Small intestine (tissue), 7 donors: Measurements from ENCODE around the gene AR. TPM values are rescaled to one million over a fixed set of nuclear protein-coding genes. Genes with fewer than 3 reads are reported as not detected.
A peak's percentile ranks its signal among the peaks of the same experiment; 100 is the strongest.

Experiments
- DNase-seq, 2 donors: peaks; one replicate each; pipeline versions ENCODE4 v3.0.0 to v3.0.0-alpha.2; 2013
- FAIRE-seq: peaks from 2 replicates; lab custom pipeline; 2012; peaks lifted over from hg19 to GRCh38; lab: Jason Lieb, UNC
- H3K27ac ChIP-seq, 3 donors: one replicate each; pipeline ENCODE4 v1.5.1; 2013; ENCODE audit warnings: low read length in 2 of 3, mild to moderate bottlenecking in 2 of 3, control low read depth in 1 of 3, inconsistent platforms in 1 of 3, low read depth in 1 of 3, moderate library complexity in 1 of 3
- H3K27me3 ChIP-seq, 3 donors: one replicate each; pipeline ENCODE4 v1.6.1; 2013; ENCODE audit warnings: low read length in 3 of 3, inconsistent platforms in 1 of 3; ENCODE audit not compliant: control insufficient read depth in 3 of 3, insufficient read depth in 3 of 3
- H3K36me3 ChIP-seq, 3 donors: one replicate each; pipeline ENCODE4 v1.6.1; 2013; ENCODE audit warnings: low read length in 3 of 3, inconsistent platforms in 1 of 3, low read depth in 1 of 3, mild to moderate bottlenecking in 1 of 3, moderate library complexity in 1 of 3; ENCODE audit not compliant: control insufficient read depth in 3 of 3, insufficient read depth in 2 of 3
- H3K4me1 ChIP-seq, 3 donors: one replicate each; pipeline ENCODE4 v1.6.1; 2013; ENCODE audit warnings: low read length in 2 of 3, inconsistent platforms in 1 of 3, low read depth in 1 of 3, mild to moderate bottlenecking in 1 of 3, moderate library complexity in 1 of 3; ENCODE audit not compliant: control insufficient read depth in 3 of 3, insufficient read depth in 2 of 3
- H3K4me3 ChIP-seq, 3 donors: one replicate each; pipeline ENCODE4 v1.5.1; 2013; ENCODE audit warnings: low read length in 3 of 3, control low read depth in 1 of 3, inconsistent platforms in 1 of 3, low read depth in 1 of 3, mild to moderate bottlenecking in 1 of 3, moderate library complexity in 1 of 3
- H3K9me3 ChIP-seq, 2 donors: one replicate each; pipeline ENCODE4 v1.6.1; 2013; ENCODE audit warnings: low read depth in 1 of 2, low read length in 1 of 2; ENCODE audit not compliant: control insufficient read depth in 2 of 2, insufficient read depth in 1 of 2
- WGBS, 3 donors: extraction: QIAGEN DNeasy Blood & Tissue Kit; methylation state at CpG; one replicate each; pipeline ENCODE4 v1.1.7; 2013; 5-methylcytosine and 5-hydroxymethylcytosine counted together
- polyA plus RNA-seq, 4 donors: library from polyadenylated mRNA; stranded (reverse) in 3 of 4; unstranded in 1 of 4; fragments of 200-250 nt in 3 of 4; fragments of 120-200 nt in 1 of 4; gene quantifications; one replicate each; pipeline versions ENCODE4 v1.2.1 to v1.2.3, GENCODE V29; 2013
- donor health status: healthy with polysubstance abuse.
- donor health status: control.
- donor health status: control.
- donor health status: Bipolar disorder and iron deficiency.
- donor health status: healthy.

Gene AR
- polyA plus RNA-seq, 4 donors, result 0.62 to 0.66 TPM; not detected in 2

- DNase-seq (peak; percentile 3 to 17), FAIRE-seq (no peak)
- Histone ChIP-seq H3K27me3 (no peaks in the 10 kb centered on the region), H3K27ac (no peak overlapping the region), H3K4me3 (no peak overlapping the region), H3K4me1 (no peaks in the 10 kb centered on the region), H3K9me3 (no peaks in the 10 kb centered on the region), H3K36me3 (no peaks in the 10 kb centered on the region)
- WGBS, 3 donors, result 26 to 35% (median 28%) methylated on average over 7 of the region's 7 CpGs
Observed at GRCh38 chrX:67555578-67556203, 11.9 kb downstream of the AR start.

- Histone ChIP-seq H3K9me3 (no peaks in the 10 kb centered on the region), H3K36me3 (no peaks in the 10 kb centered on the region), H3K4me3 (no peak overlapping the region), H3K4me1 (no peaks in the 10 kb centered on the region), H3K27me3 (no peaks in the 10 kb centered on the region), H3K27ac (no peak overlapping the region)
- DNase-seq, result no peak
- WGBS, 3 donors, result 69 to 87% (median 82%) methylated on average over 1 of the region's 1 CpG
- no peak for FAIRE-seq
Observed at GRCh38 chrX:67558267-67558666, 14.4 kb downstream of the AR start.

GRCh38 chrX:67563469-67564448 is 19.9 kb downstream of the AR start:
- FAIRE-seq (no peak), DNase-seq (no peak)
- Histone ChIP-seq H3K27ac (no peak overlapping the region), H3K4me3 (no peak overlapping the region), H3K4me1 (no peaks in the 10 kb centered on the region), H3K9me3 (no peaks in the 10 kb centered on the region), H3K27me3 (no peaks in the 10 kb centered on the region), H3K36me3 (no peaks in the 10 kb centered on the region)
- WGBS, 3 donors, result 47 to 57% (median 56%) methylated on average over 7 of the region's 7 CpGs

GRCh38 chrX:67564475-67564874 is 20.7 kb downstream of the AR start:
- no peak overlapping the region for H3K27ac ChIP-seq
- no peak overlapping the region for H3K4me3 ChIP-seq
- no peaks in the 10 kb centered on the region for H3K27me3 ChIP-seq
- DNase-seq (no peak), FAIRE-seq (no peak)
- H3K9me3 ChIP-seq, result no peaks in the 10 kb centered on the region
- 79 to 100% (median 90%) methylated on average over 1 of the region's 1 CpG for WGBS, 3 donors
- H3K4me1 ChIP-seq, result no peaks in the 10 kb centered on the region
- H3K36me3 ChIP-seq, result no peaks in the 10 kb centered on the region

- no peak overlapping the region for H3K4me3 ChIP-seq
- no peak overlapping the region for H3K27ac ChIP-seq
- WGBS, 3 donors, result 29 to 65% (median 37%) methylated on average over 5 of the region's 5 CpGs
- H3K27me3 ChIP-seq, result no peaks in the 10 kb centered on the region
- no peaks in the 10 kb centered on the region for H3K4me1 ChIP-seq
- FAIRE-seq, result no peak
- no peaks in the 10 kb centered on the region for H3K9me3 ChIP-seq
- H3K36me3 ChIP-seq, result no peaks in the 10 kb centered on the region
- peak in 1 of 2 donors; percentile 30 for DNase-seq
Observed at GRCh38 chrX:67568769-67569168, 24.9 kb downstream of the AR start.

GRCh38 chrX:67570839-67571238 is 27.0 kb downstream of the AR start:
- Histone ChIP-seq H3K27ac (no peak overlapping the region), H3K27me3 (no peaks in the 10 kb centered on the region), H3K9me3 (no peaks in the 10 kb centered on the region), H3K36me3 (no peaks in the 10 kb centered on the region), H3K4me3 (no peak overlapping the region), H3K4me1 (no peaks in the 10 kb centered on the region)
- FAIRE-seq (no peak), DNase-seq (no peak)

GRCh38 chrX:67574696-67575095 is 30.9 kb downstream of the AR start:
- FAIRE-seq (no peak), DNase-seq (no peak)
- H3K36me3 ChIP-seq, result no peaks in the 10 kb centered on the region
- no peaks in the 10 kb centered on the region for H3K27me3 ChIP-seq
- H3K9me3 ChIP-seq, result no peaks in the 10 kb centered on the region
- WGBS, 3 donors, result 56 to 79% (median 72%) methylated on average over 2 of the region's 2 CpGs
- H3K4me1 ChIP-seq, result no peaks in the 10 kb centered on the region
- no peak overlapping the region for H3K4me3 ChIP-seq
- no peak overlapping the region for H3K27ac ChIP-seq

GRCh38 chrX:67582436-67582835 is 38.6 kb downstream of the AR start:
- Histone ChIP-seq H3K9me3 (no peaks in the 10 kb centered on the region), H3K4me1 (no peaks in the 10 kb centered on the region), H3K4me3 (no peak overlapping the region), H3K36me3 (no peaks in the 10 kb centered on the region), H3K27me3 (no peaks in the 10 kb centered on the region), H3K27ac (no peak overlapping the region)
- DNase-seq (no peak), FAIRE-seq (no peak)
- 68 to 79% (median 69%) methylated on average over 4 of the region's 4 CpGs for WGBS, 3 donors
